ENCODE data around the gene GRM8. TPM values are rescaled to one million over a fixed set of nuclear protein-coding genes. Genes with fewer than 3 reads are reported as not detected.

Gene GRM8
- total RNA-seq, 1 experiment from 2014 or later = 0.80 TPM

DNA sequence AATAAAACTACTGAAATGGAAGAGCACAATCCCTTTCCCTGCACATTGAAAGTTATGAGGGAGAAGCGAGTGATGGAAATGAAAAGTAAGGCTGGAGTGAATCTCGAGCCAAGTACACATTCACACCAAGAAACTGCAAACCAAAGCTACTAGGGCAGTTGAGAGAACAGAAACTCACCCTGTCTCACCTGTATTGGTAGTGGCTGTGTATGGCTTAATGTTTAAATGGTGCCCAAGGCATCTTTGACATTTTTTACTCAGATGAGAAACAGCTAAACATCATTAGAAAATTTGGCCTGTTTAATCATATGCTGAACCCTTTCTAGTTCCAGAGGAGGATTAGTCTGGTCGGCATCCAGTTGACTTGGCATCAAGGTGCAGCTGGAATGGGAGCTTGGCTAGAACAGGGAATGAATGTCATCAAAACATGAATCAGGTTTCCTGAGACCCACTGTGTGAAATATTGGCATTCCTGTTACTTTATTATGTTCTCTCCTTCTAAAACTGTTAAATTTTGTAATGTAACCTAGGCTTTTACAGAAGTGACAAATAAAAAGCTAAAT lies 840.8 kb downstream of the GRM8 start:
- no peak for DNase-seq (ENCODE audit: low spot score)
- Histone ChIP-seq H3K27me3 (replicated peaks; ENCODE audit: insufficient read depth, low read depth, low read length, poor library complexity) (no peaks in the 10 kb centered on the region), H3K9me3 (ENCODE audit: low read depth, low read length, poor library complexity, severe bottlenecking) (no peaks in the 10 kb centered on the region), H3K4me1 (ENCODE audit: insufficient read depth, low read length, poor library complexity, severe bottlenecking) (no peaks in the 10 kb centered on the region), H3K27ac (ENCODE audit: low read depth, low read length, poor library complexity, severe bottlenecking) (no peak overlapping the region), H3K4me3 (ENCODE audit: low read depth, low read length, poor library complexity, severe bottlenecking) (no peak overlapping the region), H3K36me3 (ENCODE audit: insufficient read depth, low read length, poor library complexity, severe bottlenecking) (no peaks in the 10 kb centered on the region)
- intact Hi-C loops (cut with micrococcal nuclease; ENCODE audit: unreplicated experiment) = no loop called here
- no peak for TF ChIP-seq EZH2 (IDR thresholded peaks at IDR 0.05; ENCODE audit: borderline replicate concordance, low read depth, low read length, poor library complexity, severe bottlenecking)
- TF ChIP-seq, protein P1, sequence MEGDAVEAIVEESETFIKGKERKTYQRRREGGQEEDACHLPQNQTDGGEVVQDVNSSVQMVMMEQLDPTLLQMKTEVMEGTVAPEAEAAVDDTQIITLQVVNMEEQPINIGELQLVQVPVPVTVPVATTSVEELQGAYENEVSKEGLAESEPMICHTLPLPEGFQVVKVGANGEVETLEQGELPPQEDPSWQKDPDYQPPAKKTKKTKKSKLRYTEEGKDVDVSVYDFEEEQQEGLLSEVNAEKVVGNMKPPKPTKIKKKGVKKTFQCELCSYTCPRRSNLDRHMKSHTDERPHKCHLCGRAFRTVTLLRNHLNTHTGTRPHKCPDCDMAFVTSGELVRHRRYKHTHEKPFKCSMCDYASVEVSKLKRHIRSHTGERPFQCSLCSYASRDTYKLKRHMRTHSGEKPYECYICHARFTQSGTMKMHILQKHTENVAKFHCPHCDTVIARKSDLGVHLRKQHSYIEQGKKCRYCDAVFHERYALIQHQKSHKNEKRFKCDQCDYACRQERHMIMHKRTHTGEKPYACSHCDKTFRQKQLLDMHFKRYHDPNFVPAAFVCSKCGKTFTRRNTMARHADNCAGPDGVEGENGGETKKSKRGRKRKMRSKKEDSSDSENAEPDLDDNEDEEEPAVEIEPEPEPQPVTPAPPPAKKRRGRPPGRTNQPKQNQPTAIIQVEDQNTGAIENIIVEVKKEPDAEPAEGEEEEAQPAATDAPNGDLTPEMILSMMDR (conservative IDR thresholded peaks at IDR 0.05; ENCODE audit: low read depth, low read length) = no peak
- POLR2A ChIA-PET (ENCODE audit: low non-redundant PET) = no interaction called here
- BruUV-seq (replicated peaks) = no TSS peak
- CTCF ChIA-PET = no interaction called here

DNA sequence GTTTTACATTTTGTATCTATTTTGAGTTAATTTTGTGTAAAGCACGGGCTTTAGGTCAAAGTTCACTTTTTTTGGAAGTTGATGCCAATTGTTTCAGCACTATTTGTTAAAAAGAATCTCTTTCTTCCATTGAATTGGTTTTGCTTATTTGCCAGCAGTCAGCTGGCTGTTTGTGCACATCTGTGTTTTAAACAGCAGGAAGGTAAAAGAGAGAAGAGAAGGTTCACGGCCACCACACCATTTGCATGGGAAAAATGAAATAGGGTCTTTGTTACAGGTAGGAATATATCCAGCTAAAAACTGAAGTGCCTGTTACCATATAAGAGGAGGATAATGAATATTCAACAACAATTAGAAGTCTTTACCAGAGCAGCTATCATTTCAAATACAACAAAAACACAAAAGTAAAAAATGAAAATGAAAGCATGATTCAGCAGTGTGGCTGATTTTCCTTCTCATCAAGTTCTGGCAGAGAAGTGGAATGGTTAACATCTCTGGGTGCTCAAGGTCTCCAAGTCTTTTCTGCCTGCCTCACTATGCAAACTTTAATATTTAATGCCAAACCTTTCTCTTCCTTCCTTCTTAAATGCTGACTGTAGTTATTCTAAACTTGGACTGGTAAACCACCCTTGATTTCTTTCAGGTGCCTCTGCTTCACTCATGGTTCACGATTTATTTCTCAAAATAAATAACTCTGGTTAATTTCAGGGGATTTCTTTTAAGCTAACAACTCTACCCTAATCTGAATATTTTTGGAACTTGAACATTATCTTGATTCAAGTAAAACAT lies 841.5 kb downstream of the GRM8 start:
- CTCF ChIA-PET = no interaction called here
- TF ChIP-seq, protein P1 (conservative IDR thresholded peaks at IDR 0.05; ENCODE audit: low read depth, low read length) = no peak
- no peak for TF ChIP-seq EZH2 (IDR thresholded peaks at IDR 0.05; ENCODE audit: borderline replicate concordance, low read depth, low read length, poor library complexity, severe bottlenecking)
- no TSS peak for BruUV-seq (replicated peaks)
- Histone ChIP-seq H3K4me1 (ENCODE audit: insufficient read depth, low read length, poor library complexity, severe bottlenecking) (no peaks in the 10 kb centered on the region), H3K9me3 (ENCODE audit: low read depth, low read length, poor library complexity, severe bottlenecking) (no peaks in the 10 kb centered on the region), H3K27ac (ENCODE audit: low read depth, low read length, poor library complexity, severe bottlenecking) (no peak overlapping the region), H3K27me3 (replicated peaks; ENCODE audit: insufficient read depth, low read depth, low read length, poor library complexity) (no peaks in the 10 kb centered on the region), H3K36me3 (ENCODE audit: insufficient read depth, low read length, poor library complexity, severe bottlenecking) (no peaks in the 10 kb centered on the region), H3K4me3 (ENCODE audit: low read depth, low read length, poor library complexity, severe bottlenecking) (no peak overlapping the region)
- intact Hi-C loops (cut with micrococcal nuclease; ENCODE audit: unreplicated experiment) = no loop called here
- POLR2A ChIA-PET (ENCODE audit: low non-redundant PET) = no interaction called here
- DNase-seq (ENCODE audit: low spot score) = no peak

DNA sequence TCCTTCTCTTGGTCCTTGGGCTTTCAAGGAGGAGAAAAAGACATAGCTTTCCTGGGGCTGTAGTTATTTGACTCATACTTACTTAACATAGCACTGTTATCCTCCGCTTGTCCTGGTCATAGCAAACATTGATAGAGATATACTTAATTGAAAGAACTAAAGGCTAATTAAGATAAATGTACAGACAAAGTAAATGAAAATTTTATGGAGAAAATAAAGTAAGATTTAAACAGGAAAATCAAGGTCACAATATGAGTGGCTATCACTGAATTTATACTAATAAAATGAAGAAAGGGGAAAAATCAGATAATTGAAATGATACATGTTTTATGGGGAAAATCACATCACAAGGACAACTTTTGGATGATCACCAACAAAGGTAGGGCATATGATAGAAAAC lies 849.7 kb downstream of the GRM8 start:
- BruUV-seq (replicated peaks) = no TSS peak
- ChIA-PET CTCF (no interaction called here), POLR2A (ENCODE audit: low non-redundant PET) (no interaction called here)
- Histone ChIP-seq H3K4me1 (ENCODE audit: insufficient read depth, low read length, poor library complexity, severe bottlenecking) (no peaks in the 10 kb centered on the region), H3K27ac (ENCODE audit: low read depth, low read length, poor library complexity, severe bottlenecking) (no peak overlapping the region), H3K9me3 (ENCODE audit: low read depth, low read length, poor library complexity, severe bottlenecking) (no peaks in the 10 kb centered on the region), H3K36me3 (ENCODE audit: insufficient read depth, low read length, poor library complexity, severe bottlenecking) (no peaks in the 10 kb centered on the region), H3K4me3 (ENCODE audit: low read depth, low read length, poor library complexity, severe bottlenecking) (no peak overlapping the region), H3K27me3 (replicated peaks; ENCODE audit: insufficient read depth, low read depth, low read length, poor library complexity) (no peaks in the 10 kb centered on the region)
- no peak for DNase-seq (ENCODE audit: low spot score)
- TF ChIP-seq EZH2 (IDR thresholded peaks at IDR 0.05; ENCODE audit: borderline replicate concordance, low read depth, low read length, poor library complexity, severe bottlenecking) = no peak
- TF ChIP-seq, protein P1 (conservative IDR thresholded peaks at IDR 0.05; ENCODE audit: low read depth, low read length) = no peak
- intact Hi-C loops (cut with micrococcal nuclease; ENCODE audit: unreplicated experiment) = no loop called here
